Heart left ventricle (tissue), 13 donors: ENCODE results near the gene B4GALNT4.

Source experiments
- POLR2A ChIP-seq, 2 donors: fragments of 450-650 bp; IDR thresholded peaks; one replicate each; pipeline ENCODE4 v1.6.1; 2017; ENCODE audit warnings: antibody characterized with exemption in 2 of 2, mild to moderate bottlenecking in 2 of 2, moderate library complexity in 2 of 2
- TF ChIP-seq, protein P1 (sequence below), 12 donors: fragments of 200-600 bp; sonication (generic) in 4 of 12; IDR thresholded peaks; one replicate each; pipeline versions ENCODE4 v1.5.0 to v1.8.0; 2018 to 2022; ENCODE audit warnings: antibody characterized with exemption in 12 of 12, mild to moderate bottlenecking in 5 of 12
- donor health status: ischemic (EF 13 %, LVEDD 7.1; RV severe dilation, severe dysfunction).
- donor health status: DM: no; HTN: yes; CAD: no.
- donor health status: DM: no; HTN: no; CAD: no.
- donor health status: ischemic (EF 25% LVEDD 6.9; RV normal size, moderate dysfunction).
- donor health status: ischemic (EF 25% LVEDD 5.7; RV mildly dilated, moderate dysfunction).
- donor health status: ischemic (EF 35%, LVEDD 5.7; RV mildly dilated, moderate dysfunction).
- donor health status: nonischemic (EF 11% LVEDD 7.7; RV severe dilation, severe dysfunction).
- donor health status: DM: yes; HTN: yes; CAD: no.
- donor health status: PGD.
- donor health status: ischemic (EF 29% LVEDD 5.4; RV normal size, mild dysfunction).
- donor health status: nonischemic (EF 23%, LVEDD 6.1; RV moderate dilation, normal function).

DNA sequence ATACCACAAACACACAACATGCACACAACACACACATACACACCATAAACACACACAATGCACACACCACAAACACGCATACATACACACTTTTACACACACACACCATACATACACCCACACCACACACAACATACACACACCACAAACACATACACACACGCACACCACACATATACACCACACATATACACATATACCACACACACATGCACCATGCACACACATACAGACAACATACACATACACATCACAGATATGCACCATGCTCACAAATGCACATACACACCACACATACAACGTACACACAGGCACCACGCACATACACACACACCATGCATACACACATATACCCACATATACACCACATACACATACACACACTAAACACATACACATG, 11.7 kb upstream of the B4GALNT4 start:
- TF ChIP-seq, protein P1, sequence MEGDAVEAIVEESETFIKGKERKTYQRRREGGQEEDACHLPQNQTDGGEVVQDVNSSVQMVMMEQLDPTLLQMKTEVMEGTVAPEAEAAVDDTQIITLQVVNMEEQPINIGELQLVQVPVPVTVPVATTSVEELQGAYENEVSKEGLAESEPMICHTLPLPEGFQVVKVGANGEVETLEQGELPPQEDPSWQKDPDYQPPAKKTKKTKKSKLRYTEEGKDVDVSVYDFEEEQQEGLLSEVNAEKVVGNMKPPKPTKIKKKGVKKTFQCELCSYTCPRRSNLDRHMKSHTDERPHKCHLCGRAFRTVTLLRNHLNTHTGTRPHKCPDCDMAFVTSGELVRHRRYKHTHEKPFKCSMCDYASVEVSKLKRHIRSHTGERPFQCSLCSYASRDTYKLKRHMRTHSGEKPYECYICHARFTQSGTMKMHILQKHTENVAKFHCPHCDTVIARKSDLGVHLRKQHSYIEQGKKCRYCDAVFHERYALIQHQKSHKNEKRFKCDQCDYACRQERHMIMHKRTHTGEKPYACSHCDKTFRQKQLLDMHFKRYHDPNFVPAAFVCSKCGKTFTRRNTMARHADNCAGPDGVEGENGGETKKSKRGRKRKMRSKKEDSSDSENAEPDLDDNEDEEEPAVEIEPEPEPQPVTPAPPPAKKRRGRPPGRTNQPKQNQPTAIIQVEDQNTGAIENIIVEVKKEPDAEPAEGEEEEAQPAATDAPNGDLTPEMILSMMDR (IDR thresholded peaks at IDR 0.05), result no peak
- no peak for TF ChIP-seq POLR2A (IDR thresholded peaks at IDR 0.05)
